OCI-M2 (cell line): ENCODE measurements around the gene ARMC5.
"Not testable (repeated sequence)": the region's sequence is repeated elsewhere in the genome, so short reads cannot be mapped to it uniquely, and the experiment has no call there.

Source experiments
- DNase-seq: peaks from one replicate; lab custom pipeline; 2025; ENCODE audit not compliant: unreplicated experiment; lab: John Stamatoyannopoulos, UW

ARMC5 gene

GRCh38 chr16:31476303-31477219 is 17.3 kb downstream of the ARMC5 start:
- no peak for DNase-seq

GRCh38 chr16:31477220-31478216 is 18.2 kb downstream of the ARMC5 start:
- DNase-seq, result no peak

GRCh38 chr16:31478956-31479355 is 19.7 kb downstream of the ARMC5 start:
- DNase-seq, result no peak

GRCh38 chr16:31479751-31480150 is 20.4 kb downstream of the ARMC5 start:
- no peak for DNase-seq

- DNase-seq, result no peak
Measured at GRCh38 chr16:31480851-31481536, 21.7 kb downstream of the ARMC5 start.

GRCh38 chr16:31483081-31483480 is 23.8 kb downstream of the ARMC5 start, which contains the start of gene SLC5A2:
TSS of gene SLC5A2 (plus strand) at chr16:31483123. CDS start at chr16:31483137, 14 bp downstream.
- no peak for DNase-seq

GRCh38 chr16:31484048-31484447 is 24.7 kb downstream of the ARMC5 start:
- DNase-seq, result not testable (repeated sequence)

GRCh38 chr16:31484491-31485171 is 25.3 kb downstream of the ARMC5 start:
- no peak for DNase-seq

- no peak for DNase-seq
Measured at GRCh38 chr16:31485571-31485970, 26.3 kb downstream of the ARMC5 start.

- DNase-seq, result no peak
Measured at GRCh38 chr16:31486045-31486444, 26.7 kb downstream of the ARMC5 start.

- DNase-seq, result no peak
Measured at GRCh38 chr16:31487071-31487719, 27.9 kb downstream of the ARMC5 start.

- no peak for DNase-seq
Measured at GRCh38 chr16:31487720-31488467, 28.6 kb downstream of the ARMC5 start.

GRCh38 chr16:31488468-31489297 is 29.4 kb downstream of the ARMC5 start:
- no peak for DNase-seq

- no peak for DNase-seq
Measured at GRCh38 chr16:31489298-31489564, 29.9 kb downstream of the ARMC5 start.

- DNase-seq, result no peak
Measured at GRCh38 chr16:31489616-31490584, 30.6 kb downstream of the ARMC5 start.

- no peak for DNase-seq
Measured at GRCh38 chr16:31491778-31492418, 32.6 kb downstream of the ARMC5 start.
